ENCODE results near the gene POLDIP2. TPM values are rescaled to one million over a fixed set of nuclear protein-coding genes. Genes with fewer than 3 reads are reported as not detected.

The POLDIP2 gene
- total and polyA plus RNA-seq, 2 of the 13 experiments (the other 11 are each of a cell fraction or from before 2014, with no cell fraction given): 85.9 to 114 TPM

DNA sequence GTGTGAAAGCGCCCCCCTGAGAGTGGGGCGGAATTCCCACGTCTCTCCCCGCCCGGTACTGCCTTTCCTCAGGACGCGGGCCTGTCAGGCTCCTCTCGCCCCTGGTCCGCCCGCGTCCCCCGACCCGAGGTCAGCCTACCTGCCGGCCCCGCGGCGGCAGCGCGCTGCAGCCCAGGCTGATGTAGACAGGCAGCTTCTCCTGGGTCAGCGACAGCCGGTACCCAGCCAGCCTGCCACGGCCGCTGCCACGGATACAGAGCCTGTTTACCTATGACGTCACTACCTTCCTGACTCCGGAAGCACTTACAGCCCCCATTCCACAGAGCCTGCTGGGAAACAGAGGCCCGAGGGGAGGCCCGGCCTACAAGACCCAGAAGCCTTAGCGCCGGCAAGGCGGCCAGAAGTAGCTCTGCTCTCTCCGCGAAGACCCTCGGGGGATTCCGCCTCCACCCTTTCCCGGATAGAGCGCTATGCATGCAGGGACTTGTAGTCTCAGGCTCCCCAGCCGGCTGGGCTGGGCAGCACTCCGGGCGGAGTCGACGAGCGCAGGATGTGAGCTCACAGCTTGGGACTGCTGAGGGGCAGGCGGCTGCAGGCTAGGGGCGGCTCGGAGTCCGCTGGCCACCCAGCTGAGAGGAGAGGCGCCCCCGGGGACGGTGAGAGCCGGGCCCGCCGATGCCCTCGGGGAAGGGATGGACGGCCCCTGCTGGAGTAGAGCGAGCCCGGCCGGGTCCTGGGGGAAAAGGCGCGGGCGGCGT lies 21.9 kb downstream of the POLDIP2 start, which contains the start of the genes IFT20 and TNFAIP1 (continued):
- TF ChIP-seq, protein P1, sequence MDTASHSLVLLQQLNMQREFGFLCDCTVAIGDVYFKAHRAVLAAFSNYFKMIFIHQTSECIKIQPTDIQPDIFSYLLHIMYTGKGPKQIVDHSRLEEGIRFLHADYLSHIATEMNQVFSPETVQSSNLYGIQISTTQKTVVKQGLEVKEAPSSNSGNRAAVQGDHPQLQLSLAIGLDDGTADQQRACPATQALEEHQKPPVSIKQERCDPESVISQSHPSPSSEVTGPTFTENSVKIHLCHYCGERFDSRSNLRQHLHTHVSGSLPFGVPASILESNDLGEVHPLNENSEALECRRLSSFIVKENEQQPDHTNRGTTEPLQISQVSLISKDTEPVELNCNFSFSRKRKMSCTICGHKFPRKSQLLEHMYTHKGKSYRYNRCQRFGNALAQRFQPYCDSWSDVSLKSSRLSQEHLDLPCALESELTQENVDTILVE (CRISPR knock-in tag; IDR thresholded peaks at IDR 0.05): no peak; the same call in 1 of the 2 replicates
- TF ChIP-seq, protein P2, sequence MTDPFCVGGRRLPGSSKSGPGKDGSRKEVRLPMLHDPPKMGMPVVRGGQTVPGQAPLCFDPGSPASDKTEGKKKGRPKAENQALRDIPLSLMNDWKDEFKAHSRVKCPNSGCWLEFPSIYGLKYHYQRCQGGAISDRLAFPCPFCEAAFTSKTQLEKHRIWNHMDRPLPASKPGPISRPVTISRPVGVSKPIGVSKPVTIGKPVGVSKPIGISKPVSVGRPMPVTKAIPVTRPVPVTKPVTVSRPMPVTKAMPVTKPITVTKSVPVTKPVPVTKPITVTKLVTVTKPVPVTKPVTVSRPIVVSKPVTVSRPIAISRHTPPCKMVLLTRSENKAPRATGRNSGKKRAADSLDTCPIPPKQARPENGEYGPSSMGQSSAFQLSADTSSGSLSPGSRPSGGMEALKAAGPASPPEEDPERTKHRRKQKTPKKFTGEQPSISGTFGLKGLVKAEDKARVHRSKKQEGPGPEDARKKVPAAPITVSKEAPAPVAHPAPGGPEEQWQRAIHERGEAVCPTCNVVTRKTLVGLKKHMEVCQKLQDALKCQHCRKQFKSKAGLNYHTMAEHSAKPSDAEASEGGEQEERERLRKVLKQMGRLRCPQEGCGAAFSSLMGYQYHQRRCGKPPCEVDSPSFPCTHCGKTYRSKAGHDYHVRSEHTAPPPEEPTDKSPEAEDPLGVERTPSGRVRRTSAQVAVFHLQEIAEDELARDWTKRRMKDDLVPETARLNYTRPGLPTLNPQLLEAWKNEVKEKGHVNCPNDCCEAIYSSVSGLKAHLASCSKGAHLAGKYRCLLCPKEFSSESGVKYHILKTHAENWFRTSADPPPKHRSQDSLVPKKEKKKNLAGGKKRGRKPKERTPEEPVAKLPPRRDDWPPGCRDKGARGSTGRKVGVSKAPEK (CRISPR knock-in tag; IDR thresholded peaks at IDR 0.05; ENCODE audit: borderline replicate concordance): no peak
- TF ChIP-seq, protein P3, sequence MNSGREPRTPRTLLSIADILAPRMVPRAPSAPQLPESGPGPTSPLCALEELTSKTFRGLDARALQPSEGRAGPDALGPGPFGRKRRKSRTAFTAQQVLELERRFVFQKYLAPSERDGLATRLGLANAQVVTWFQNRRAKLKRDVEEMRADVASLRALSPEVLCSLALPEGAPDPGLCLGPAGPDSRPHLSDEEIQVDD (CRISPR knock-in tag; IDR thresholded peaks at IDR 0.05; ENCODE audit: borderline replicate concordance): no peak
- TF ChIP-seq RFXANK (CRISPR knock-in tag; IDR thresholded peaks at IDR 0.05): no peak; the same call in 1 of the 2 replicates
- TF ChIP-seq, protein P4, sequence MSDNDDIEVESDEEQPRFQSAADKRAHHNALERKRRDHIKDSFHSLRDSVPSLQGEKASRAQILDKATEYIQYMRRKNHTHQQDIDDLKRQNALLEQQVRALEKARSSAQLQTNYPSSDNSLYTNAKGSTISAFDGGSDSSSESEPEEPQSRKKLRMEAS (IDR thresholded peaks at IDR 0.05): peak; percentile 69
- TF ChIP-seq ZNF33B (CRISPR knock-in tag; IDR thresholded peaks at IDR 0.05): no peak
- TF ChIP-seq GPN1 (CRISPR knock-in tag; IDR thresholded peaks at IDR 0.05; ENCODE audit: borderline replicate concordance): no peak
- TF ChIP-seq, protein P5, sequence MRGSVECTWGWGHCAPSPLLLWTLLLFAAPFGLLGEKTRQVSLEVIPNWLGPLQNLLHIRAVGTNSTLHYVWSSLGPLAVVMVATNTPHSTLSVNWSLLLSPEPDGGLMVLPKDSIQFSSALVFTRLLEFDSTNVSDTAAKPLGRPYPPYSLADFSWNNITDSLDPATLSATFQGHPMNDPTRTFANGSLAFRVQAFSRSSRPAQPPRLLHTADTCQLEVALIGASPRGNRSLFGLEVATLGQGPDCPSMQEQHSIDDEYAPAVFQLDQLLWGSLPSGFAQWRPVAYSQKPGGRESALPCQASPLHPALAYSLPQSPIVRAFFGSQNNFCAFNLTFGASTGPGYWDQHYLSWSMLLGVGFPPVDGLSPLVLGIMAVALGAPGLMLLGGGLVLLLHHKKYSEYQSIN (CRISPR knock-in tag; IDR thresholded peaks at IDR 0.05; ENCODE audit: borderline replicate concordance): no peak
- TF ChIP-seq ZNF607 (CRISPR knock-in tag; IDR thresholded peaks at IDR 0.05; ENCODE audit: borderline replicate concordance): peak; percentile 51
- no peak for TF ChIP-seq KDM3A (CRISPR knock-in tag; IDR thresholded peaks at IDR 0.05; ENCODE audit: low read depth)
- no peak; the same call in 1 of the 2 replicates for TF ChIP-seq TFDP1 (CRISPR knock-in tag; IDR thresholded peaks at IDR 0.05; ENCODE audit: borderline replicate concordance)
- no peak for TF ChIP-seq JUNB (CRISPR knock-in tag; IDR thresholded peaks at IDR 0.05; ENCODE audit: borderline replicate concordance)
- no peak for TF ChIP-seq ZNF274 (CRISPR knock-in tag; IDR thresholded peaks at IDR 0.05)
- no peak; the same call in 1 of the 2 replicates for TF ChIP-seq MEF2D (CRISPR knock-in tag; IDR thresholded peaks at IDR 0.05)
- TF ChIP-seq DNMT3B (CRISPR knock-in tag; conservative IDR thresholded peaks at IDR 0.05): peak; percentile 67; the same call in 1 of the 2 replicates
- TF ChIP-seq PCBP1 (IDR thresholded peaks at IDR 0.05; ENCODE audit: borderline replicate concordance, low read depth, low read length): no peak
- TF ChIP-seq ONECUT2 (CRISPR knock-in tag; IDR thresholded peaks at IDR 0.05): no peak
- no peak; the same call in 1 of the 2 replicates for TF ChIP-seq NCOA2 (CRISPR knock-in tag; IDR thresholded peaks at IDR 0.05)
- TF ChIP-seq TGIF2 (CRISPR knock-in tag; IDR thresholded peaks at IDR 0.05): peak; percentile 68; the same call in 1 of the 2 replicates
- TF ChIP-seq XRCC5 (optimal IDR thresholded peaks at IDR 0.05; ENCODE audit: low read length): peak; percentile 91
- no peak for TF ChIP-seq ZNF496 (CRISPR knock-in tag; IDR thresholded peaks at IDR 0.05; ENCODE audit: insufficient replicate concordance)
- no peak for TF ChIP-seq ZNF782 (CRISPR knock-in tag; IDR thresholded peaks at IDR 0.05; ENCODE audit: borderline replicate concordance)
- no peak for TF ChIP-seq ZNF260 (CRISPR knock-in tag; IDR thresholded peaks at IDR 0.05; ENCODE audit: borderline replicate concordance, low read depth)
- peak; percentile 98 for TF ChIP-seq ATF1 (CRISPR knock-in tag; IDR thresholded peaks at IDR 0.05)
